Measurements from ENCODE around the gene HRAS.

Gene HRAS

DNA sequence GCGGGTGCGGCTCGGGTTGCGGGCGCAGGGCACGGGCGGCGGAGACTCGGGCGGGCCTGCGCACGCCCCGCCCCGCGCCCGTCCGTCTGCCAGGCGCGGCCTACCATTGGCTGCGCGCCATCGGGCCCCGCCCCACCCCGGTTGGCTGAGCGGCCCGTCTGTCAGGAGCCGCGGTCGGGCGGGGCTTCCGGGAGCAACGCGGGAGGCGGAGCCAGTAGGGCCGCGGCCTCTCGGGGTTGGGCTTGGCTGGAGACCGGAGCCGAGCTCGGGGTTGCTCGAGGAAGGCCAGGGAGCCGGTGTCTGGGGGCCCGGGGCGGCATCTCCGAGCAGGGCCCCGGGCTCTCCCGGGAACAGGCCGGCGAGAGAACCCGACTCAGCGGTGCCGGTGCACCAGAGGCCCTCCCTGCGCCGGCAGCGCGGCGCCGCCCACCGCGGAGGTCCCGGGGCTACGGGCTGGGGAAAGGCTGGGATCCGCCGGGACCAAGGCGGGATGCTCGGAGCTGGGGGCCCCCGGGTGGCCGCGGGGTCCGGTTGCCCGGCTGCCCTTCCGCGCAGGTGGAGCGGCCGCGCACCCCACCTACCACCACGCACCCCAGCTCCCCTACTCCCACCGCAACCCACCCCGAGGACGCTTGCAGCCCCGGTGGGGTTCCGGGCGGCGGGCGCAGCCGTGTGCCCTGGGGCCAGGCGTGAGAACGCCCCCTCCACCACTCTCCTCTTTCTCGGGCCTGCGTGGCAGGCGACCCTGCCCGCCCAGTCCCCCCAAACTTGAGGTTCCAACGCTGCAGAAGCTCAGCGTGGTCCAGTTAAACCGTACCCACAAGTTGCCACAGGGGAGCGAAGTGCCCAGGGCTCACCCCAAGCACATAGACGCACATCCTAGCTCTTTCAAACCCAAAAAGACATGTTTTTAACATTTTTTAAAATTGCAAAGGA lies at the start of gene HRAS:
TSS of gene HRAS (minus strand) at position 58 of the 936 bp plus-strand sequence.
- DNase-seq (ENCODE audit: low read depth): peak; percentile 95
- TF ChIP-seq CTCF (IDR thresholded peaks at IDR 0.05; ENCODE audit: low read length, missing control alignments): no peak
- H3K4me3 ChIP-seq (replicated peaks; ENCODE audit: low read depth, low read length): peak within 1 kb of the TSS; percentile 72

DNA sequence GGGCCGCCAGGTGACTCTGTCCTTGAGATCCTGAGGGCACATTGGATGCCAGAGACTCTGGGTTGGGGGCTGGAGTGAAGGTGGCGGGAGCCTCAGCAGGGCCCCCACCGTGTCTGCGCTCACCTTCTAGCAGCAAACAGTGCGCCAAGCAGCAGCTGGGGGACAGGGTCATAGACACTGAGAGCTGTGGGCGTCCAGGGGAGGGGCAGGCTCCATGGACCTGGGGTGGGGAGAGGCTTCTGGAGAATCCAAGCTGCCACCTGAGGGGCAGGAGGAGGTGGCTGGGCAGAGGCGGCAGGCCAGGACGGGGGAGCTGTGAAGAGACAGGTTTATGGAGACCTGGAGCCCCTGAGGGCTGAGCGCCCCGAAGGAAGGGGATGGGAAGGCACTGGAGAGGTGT lies 48.9 kb upstream of the HRAS start:
- no peak for DNase-seq (ENCODE audit: low read depth)
- TF ChIP-seq CTCF (IDR thresholded peaks at IDR 0.05; ENCODE audit: low read length, missing control alignments): no peak
- H3K4me3 ChIP-seq (replicated peaks; ENCODE audit: low read depth, low read length): no peak overlapping the region

DNA sequence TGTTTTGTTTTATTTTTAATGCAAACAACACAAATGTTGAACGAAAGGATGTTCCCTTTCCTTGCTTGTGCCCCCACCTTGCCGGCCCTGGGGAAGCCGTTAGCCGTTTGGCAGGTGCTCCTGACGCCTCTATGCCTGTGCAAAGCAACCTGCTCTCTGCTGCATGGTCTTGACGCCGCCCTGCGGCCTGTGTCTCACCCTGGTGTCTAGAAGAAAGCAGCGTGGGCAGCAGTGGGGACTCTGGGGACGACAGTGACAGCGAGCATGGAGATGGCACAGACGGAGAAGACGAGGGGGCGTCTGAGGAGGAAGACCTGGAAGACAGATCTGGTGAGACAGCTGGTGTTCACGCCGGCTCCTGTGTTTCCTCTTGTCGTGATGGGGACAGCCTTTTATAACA lies 46.4 kb upstream of the HRAS start:
- no peak overlapping the region for H3K4me3 ChIP-seq (replicated peaks; ENCODE audit: low read depth, low read length)
- no peak for TF ChIP-seq CTCF (IDR thresholded peaks at IDR 0.05; ENCODE audit: low read length, missing control alignments)
- DNase-seq (ENCODE audit: low read depth): no peak

- DNase-seq (ENCODE audit: low read depth): no peak
- no peak overlapping the region for H3K4me3 ChIP-seq (replicated peaks; ENCODE audit: low read depth, low read length)
- TF ChIP-seq CTCF (IDR thresholded peaks at IDR 0.05; ENCODE audit: low read length, missing control alignments): no peak
These were observed 46.0 kb upstream of the HRAS start for GRCh38 chr11:581342-581741.

DNA sequence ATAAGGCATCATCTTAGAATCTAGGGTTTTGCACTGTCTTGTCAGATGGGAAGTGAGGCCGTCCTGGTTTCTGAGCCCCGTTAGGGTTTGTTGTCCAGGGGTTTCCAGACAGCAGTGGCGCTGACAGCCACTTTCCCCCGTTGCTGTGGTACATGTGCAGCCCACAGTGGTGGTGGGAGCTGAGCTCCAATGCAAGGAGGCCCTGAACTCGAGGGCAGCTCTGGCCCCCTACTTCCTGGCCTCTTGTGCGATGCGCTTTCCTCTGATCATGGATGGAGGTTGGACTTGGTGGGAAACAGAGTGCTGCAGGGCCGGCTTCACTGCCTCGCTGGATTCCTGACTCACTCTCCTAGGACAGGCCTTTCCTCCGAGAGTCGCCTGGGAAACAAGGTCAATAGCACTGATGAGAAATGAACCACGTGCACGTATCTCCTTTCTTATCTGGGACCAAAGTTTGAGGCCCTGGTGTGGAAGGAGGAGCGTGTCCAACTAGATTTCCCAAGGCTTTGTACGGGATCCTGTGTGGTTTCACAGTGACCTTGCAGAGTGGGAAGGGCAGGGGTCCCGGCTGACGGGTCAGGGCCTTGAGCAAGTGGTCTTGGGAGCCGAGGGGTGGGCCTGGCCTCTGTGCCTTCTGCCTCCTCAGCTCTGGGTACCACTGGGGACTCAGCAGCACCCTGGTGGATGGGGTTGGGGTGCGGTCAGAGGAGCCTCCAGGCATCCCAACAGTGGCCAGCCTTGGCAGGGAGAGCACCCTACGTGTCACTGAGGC lies 44.6 kb upstream of the HRAS start:
- TF ChIP-seq CTCF (IDR thresholded peaks at IDR 0.05; ENCODE audit: low read length, missing control alignments): no peak
- peak; percentile 16 for DNase-seq (ENCODE audit: low read depth)
- H3K4me3 ChIP-seq (replicated peaks; ENCODE audit: low read depth, low read length): no peak overlapping the region

DNA sequence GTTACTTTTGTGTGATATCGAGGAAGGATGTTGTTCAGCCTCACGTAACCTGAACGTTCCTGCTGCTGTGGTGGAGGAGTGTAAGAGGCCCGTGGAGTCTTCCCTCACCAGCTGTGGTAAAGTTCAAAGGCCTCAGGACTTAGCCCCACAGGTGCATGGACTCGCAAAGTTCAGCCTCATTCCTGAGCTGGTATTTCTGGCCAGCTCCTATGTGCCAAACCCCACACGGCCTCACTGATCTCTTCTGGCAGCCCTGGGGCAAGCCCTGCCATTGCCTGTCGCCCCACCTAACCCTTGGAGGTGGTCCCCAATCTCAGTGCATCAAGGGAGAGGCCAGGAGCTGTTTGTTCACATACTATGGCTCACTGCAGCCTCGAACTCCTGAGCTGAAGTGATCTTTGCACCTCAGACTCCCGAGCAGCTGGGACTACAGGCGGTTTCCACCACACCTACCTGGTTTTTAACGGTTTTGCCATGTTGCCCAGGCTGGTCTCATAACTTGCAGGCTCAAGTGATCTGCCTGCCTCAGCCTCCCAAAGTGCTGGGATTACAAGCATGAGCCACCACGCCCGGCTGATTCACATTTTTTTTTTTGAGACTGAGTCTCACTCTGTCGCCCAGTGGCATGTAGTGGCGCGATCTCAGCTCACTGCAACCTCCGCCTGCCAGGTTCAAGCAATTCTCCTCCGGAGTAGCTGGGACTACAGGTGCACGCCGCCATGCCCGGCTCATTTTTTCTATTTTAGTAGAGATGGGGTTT lies 43.1 kb upstream of the HRAS start:
- TF ChIP-seq CTCF (IDR thresholded peaks at IDR 0.05; ENCODE audit: low read length, missing control alignments): no peak
- DNase-seq (ENCODE audit: low read depth): no peak
- H3K4me3 ChIP-seq (replicated peaks; ENCODE audit: low read depth, low read length): peak overlapping the region; percentile 91
